DMS53 treated with DMSO at 0.1 percent for 48 hours (cell line): ENCODE results near the gene FALEC.
"Not testable (repeated sequence)": the region's sequence is repeated elsewhere in the genome, so short reads cannot be mapped to it uniquely, and the experiment has no call there.

ENCODE experiments used
- DNase-seq: peaks from one replicate; lab custom pipeline; 2025; ENCODE audit not compliant: unreplicated experiment; lab: John Stamatoyannopoulos, UW

The FALEC gene

GRCh38 chr1:150574260-150575071 is 58.9 kb downstream of the FALEC start:
- DNase-seq: no peak

- DNase-seq: no peak
Observed at GRCh38 chr1:150575072-150575489, 59.5 kb downstream of the FALEC start.

GRCh38 chr1:150575518-150576366 is 60.2 kb downstream of the FALEC start:
- DNase-seq: no peak

GRCh38 chr1:150576367-150576711 is 60.8 kb downstream of the FALEC start:
- DNase-seq: no peak

GRCh38 chr1:150576794-150577556 is 61.4 kb downstream of the FALEC start:
- no peak for DNase-seq

- no peak for DNase-seq
Observed at GRCh38 chr1:150577557-150578271, 62.2 kb downstream of the FALEC start.

GRCh38 chr1:150578272-150579109 is 62.9 kb downstream of the FALEC start:
- peak; percentile 23 for DNase-seq

- DNase-seq: peak; percentile 92
Observed at GRCh38 chr1:150579110-150579944, 63.8 kb downstream of the FALEC start, which contains the start of gene MCL1. MCL1 (minus strand) TSS chr1:150579610; CDS start chr1:150579530, 80 bp downstream.

GRCh38 chr1:150579945-150580642 is 64.5 kb downstream of the FALEC start:
- DNase-seq: peak; percentile 54

- DNase-seq: not testable (repeated sequence)
Observed at GRCh38 chr1:150580966-150581365, 65.4 kb downstream of the FALEC start.

- not testable (repeated sequence) for DNase-seq
Observed at GRCh38 chr1:150581437-150581836, 65.9 kb downstream of the FALEC start.

- DNase-seq: not testable (repeated sequence)
Observed at GRCh38 chr1:150581962-150582361, 66.4 kb downstream of the FALEC start.

GRCh38 chr1:150582371-150582770 is 66.8 kb downstream of the FALEC start:
- no peak for DNase-seq
